Cardiac muscle cell (in vitro differentiated cells and primary cell): ENCODE measurements around the gene LCT. TPM values are rescaled to one million over a fixed set of nuclear protein-coding genes. Genes with fewer than 3 reads are reported as not detected.
A peak's percentile ranks its signal among the peaks of the same experiment; 100 is the strongest.

Experiments
- DNase-seq, 2 donors: peaks; one replicate each; pipeline versions ENCODE4 v3.0.0 to v3.0.0-alpha.2; 2010 to 2017; ENCODE audit warnings: low read depth in 1 of 2, low spot score in 1 of 2
- H3K27ac ChIP-seq: fragments of 200-600 bp; sonication (generic); 2 replicates; pipeline ENCODE4 v1.5.1; 2016
- H3K27me3 ChIP-seq: fragments of 200-600 bp; sonication (generic); 2 replicates; pipeline ENCODE4 v1.6.0; 2016; ENCODE audit warnings: control low read depth
- H3K36me3 ChIP-seq: fragments of 200-600 bp; sonication (generic); 2 replicates; pipeline ENCODE4 v1.5.1; 2016; ENCODE audit warnings: control low read depth
- H3K4me1 ChIP-seq: fragments of 200-600 bp; sonication (generic); 2 replicates; pipeline ENCODE4 v1.8.1; 2017; ENCODE audit warnings: low read depth, mild to moderate bottlenecking, mixed run types
- H3K4me3 ChIP-seq: fragments of 200-600 bp; sonication (generic); 2 replicates; pipeline ENCODE4 v1.5.1; 2016; ENCODE audit warnings: mild to moderate bottlenecking
- H3K9me3 ChIP-seq: fragments of 200-600 bp; sonication (generic); 2 replicates; pipeline ENCODE4 v1.5.1; 2017; ENCODE audit warnings: low read depth, mild to moderate bottlenecking, control low read depth
- polyA plus RNA-seq: library from polyadenylated mRNA; unstranded; fragments of >200 nt; fragmentation: Nextera tagmentation; extraction: Ambion mirVana; gene quantifications from 2 replicates; pipeline ENCODE4 v1.2.1, GENCODE V29; 2016
- total RNA-seq: library from RNA; depleted of rRNA; stranded (reverse); fragments of >200 nt; gene quantifications from 2 replicates; pipeline ENCODE4 v1.2.3, GENCODE V29; 2016
- TF ChIP-seq, protein P1 (sequence below): IDR thresholded peaks from 2 replicates; pipeline ENCODE4 v1.5.1; 2012; ENCODE audit warnings: low read depth, mild to moderate bottlenecking, low read length

LCT gene
- total and polyA plus RNA-seq, 2 experiments from 2014 or later: 0.03 TPM; not detected in 1

GRCh38 chr2:135802350-135802749 is 34.6 kb downstream of the LCT start:
- H3K4me3 ChIP-seq: no peak overlapping the region
- no peaks in the 10 kb centered on the region for H3K36me3 ChIP-seq
- H3K27me3 ChIP-seq: no peaks in the 10 kb centered on the region
- DNase-seq: no peak
- H3K9me3 ChIP-seq: no peaks in the 10 kb centered on the region
- TF ChIP-seq, protein P1, sequence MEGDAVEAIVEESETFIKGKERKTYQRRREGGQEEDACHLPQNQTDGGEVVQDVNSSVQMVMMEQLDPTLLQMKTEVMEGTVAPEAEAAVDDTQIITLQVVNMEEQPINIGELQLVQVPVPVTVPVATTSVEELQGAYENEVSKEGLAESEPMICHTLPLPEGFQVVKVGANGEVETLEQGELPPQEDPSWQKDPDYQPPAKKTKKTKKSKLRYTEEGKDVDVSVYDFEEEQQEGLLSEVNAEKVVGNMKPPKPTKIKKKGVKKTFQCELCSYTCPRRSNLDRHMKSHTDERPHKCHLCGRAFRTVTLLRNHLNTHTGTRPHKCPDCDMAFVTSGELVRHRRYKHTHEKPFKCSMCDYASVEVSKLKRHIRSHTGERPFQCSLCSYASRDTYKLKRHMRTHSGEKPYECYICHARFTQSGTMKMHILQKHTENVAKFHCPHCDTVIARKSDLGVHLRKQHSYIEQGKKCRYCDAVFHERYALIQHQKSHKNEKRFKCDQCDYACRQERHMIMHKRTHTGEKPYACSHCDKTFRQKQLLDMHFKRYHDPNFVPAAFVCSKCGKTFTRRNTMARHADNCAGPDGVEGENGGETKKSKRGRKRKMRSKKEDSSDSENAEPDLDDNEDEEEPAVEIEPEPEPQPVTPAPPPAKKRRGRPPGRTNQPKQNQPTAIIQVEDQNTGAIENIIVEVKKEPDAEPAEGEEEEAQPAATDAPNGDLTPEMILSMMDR: no peak
- no peaks in the 10 kb centered on the region for H3K4me1 ChIP-seq
- no peak overlapping the region for H3K27ac ChIP-seq

DNA sequence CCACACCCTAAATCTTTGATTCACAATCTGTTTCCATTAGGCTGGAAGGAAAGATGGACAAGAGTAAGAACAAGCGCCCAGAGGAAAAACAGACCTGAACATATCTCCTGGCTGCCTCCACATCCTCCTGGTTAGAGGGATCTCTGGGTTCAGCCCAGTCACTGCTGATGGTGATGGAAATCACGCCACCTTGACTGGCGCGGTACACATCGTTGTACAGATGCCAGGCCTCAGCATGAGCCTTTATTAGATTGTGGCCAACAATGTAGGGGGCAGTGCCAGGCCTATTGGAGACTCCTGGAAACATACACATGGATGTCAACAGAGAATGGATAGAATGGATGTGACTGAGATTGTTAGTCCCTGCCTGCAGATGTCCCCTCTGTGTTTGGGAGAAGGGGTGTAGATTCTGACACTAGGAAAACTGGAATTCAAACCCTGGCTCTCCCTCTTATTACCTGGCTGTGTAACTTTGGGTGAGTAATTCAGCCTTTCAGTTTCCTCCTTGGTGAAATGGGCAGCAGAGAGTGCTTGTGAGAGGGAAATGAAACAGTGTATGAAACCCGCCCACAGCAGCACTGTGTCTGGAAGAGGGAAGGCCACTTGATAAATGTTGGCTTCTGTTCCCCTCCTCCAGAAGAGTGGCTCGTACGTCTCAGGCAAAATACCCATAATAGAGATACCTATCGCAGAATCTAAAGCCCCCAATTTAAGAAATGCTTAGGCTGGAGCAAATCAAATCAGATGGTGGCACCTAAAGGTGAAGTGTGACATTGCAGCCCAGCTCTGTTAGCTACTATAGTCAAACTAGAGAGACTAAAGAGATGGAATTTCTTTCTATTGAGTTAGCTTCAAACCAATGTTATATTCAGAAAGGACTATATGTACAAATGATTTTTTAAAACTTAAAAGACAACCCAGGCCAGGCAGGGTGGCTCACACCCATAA is 36.2 kb downstream of the LCT start:
- H3K27me3 ChIP-seq: no peaks in the 10 kb centered on the region
- H3K4me1 ChIP-seq: no peaks in the 10 kb centered on the region
- no peak overlapping the region for H3K4me3 ChIP-seq
- H3K36me3 ChIP-seq: no peaks in the 10 kb centered on the region
- TF ChIP-seq, protein P1: no peak
- no peaks in the 10 kb centered on the region for H3K9me3 ChIP-seq
- DNase-seq: no peak
- H3K27ac ChIP-seq: no peak overlapping the region

DNA sequence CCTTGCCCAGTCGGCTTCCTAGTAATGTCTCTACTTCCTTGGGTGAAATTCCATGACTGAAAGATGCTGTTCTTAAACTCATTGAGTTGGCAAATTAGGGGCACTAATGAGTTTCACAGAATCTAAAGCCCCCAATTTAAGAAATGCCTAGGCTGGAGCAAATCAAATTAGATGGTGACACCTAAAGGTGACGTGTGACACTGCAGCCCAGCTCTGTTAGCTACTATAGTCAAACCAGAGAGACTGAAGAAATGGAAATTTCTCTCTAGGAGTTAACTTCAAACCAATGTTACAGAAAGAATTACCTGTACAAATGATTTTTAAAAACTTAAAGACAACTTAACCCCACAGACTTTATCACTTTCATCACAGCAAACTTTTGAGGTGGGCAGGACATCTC is 37.2 kb downstream of the LCT start:
- no peak for DNase-seq
- Histone ChIP-seq H3K4me1 (no peaks in the 10 kb centered on the region), H3K9me3 (no peaks in the 10 kb centered on the region), H3K36me3 (no peaks in the 10 kb centered on the region), H3K4me3 (no peak overlapping the region), H3K27me3 (no peaks in the 10 kb centered on the region), H3K27ac (no peak overlapping the region)
- TF ChIP-seq, protein P1: no peak

DNA sequence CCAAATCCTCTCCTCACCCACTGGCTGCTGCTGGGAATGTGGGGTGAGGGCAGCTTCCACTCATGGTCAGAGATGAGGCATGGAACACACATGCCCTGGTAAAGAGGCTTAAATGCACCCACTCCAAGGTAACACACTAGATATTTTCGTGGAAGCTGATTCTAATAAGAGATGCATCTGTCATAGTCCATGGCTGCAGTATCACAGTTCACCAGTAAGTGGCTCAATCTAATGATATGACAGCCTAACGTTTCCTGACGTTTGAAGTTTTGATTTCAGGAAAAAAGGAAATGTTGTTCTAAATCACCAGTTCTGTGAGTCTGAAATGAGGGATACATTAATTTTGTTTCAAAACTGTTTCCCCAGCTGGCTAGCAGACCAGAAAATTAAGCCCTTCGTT is 38.2 kb downstream of the LCT start:
- no peak for DNase-seq
- Histone ChIP-seq H3K27me3 (no peaks in the 10 kb centered on the region), H3K4me1 (no peaks in the 10 kb centered on the region), H3K27ac (no peak overlapping the region), H3K4me3 (no peak overlapping the region), H3K36me3 (no peaks in the 10 kb centered on the region), H3K9me3 (no peaks in the 10 kb centered on the region)
- TF ChIP-seq, protein P1: peak; percentile 16

GRCh38 chr2:135798275-135798705 is 38.7 kb downstream of the LCT start:
- Histone ChIP-seq H3K36me3 (no peaks in the 10 kb centered on the region), H3K4me1 (no peaks in the 10 kb centered on the region), H3K27me3 (no peaks in the 10 kb centered on the region), H3K27ac (no peak overlapping the region), H3K4me3 (no peak overlapping the region), H3K9me3 (no peaks in the 10 kb centered on the region)
- TF ChIP-seq, protein P1: no peak
- no peak for DNase-seq
